B cell (primary cell): ENCODE data around the gene C20orf204. TPM values are rescaled to one million over a fixed set of nuclear protein-coding genes. Genes with fewer than 3 reads are reported as not detected.

Experiments
- ATAC-seq: fragments of 200-7000 bp; cut with Tn5 transposase; one replicate; pipeline ENCODE4 v1.10.0; 2021; ENCODE audit warnings: low read depth, mild to moderate bottlenecking, moderate number of reproducible peaks, moderate library complexity
- CTCF ChIA-PET: fragments of 350-600 bp; sonication (Branson Sonifier 250); formaldehyde crosslinking; loops from one replicate; lab custom pipeline; 2021; ENCODE audit warnings: antibody characterized with exemption, inconsistent platforms; lab: Charles Lee
- POLR2A ChIA-PET: fragments of 350-600 bp; sonication (Branson Sonifier 250); formaldehyde crosslinking; loops from one replicate; lab custom pipeline; 2021; ENCODE audit warnings: antibody characterized with exemption; lab: Charles Lee
- DNase-seq: peaks from one replicate; pipeline ENCODE4 v3.0.0; 2013
- H2AFZ ChIP-seq: 2 replicates; pipeline ENCODE4 v1.6.1; 2012; ENCODE audit warnings: mild to moderate bottlenecking, low read depth, low read length; ENCODE audit not compliant: insufficient read depth, poor library complexity, severe bottlenecking
- H3K27ac ChIP-seq, 2 donors: 1 replicate in 1 of 2; 2 replicates in 1 of 2; pipeline ENCODE4 v1.5.1; 2012 to 2013; ENCODE audit warnings: low read length in 2 of 2, mild to moderate bottlenecking in 2 of 2, moderate library complexity in 1 of 2
- H3K27me3 ChIP-seq, 4 experiments: fragments of 200-600 bp in 1 of 4; sonication (generic) in 1 of 4; replicated peaks in 1 of 4; 1 replicate in 2 of 4; 2 replicates in 2 of 4; pipeline versions ENCODE4 v1.6.1 to v1.7.0; 2013 to 2016; ENCODE audit warnings: low read length in 3 of 4, mild to moderate bottlenecking in 2 of 4, mixed read lengths in 1 of 4, moderate library complexity in 1 of 4; ENCODE audit not compliant: insufficient read depth in 4 of 4, control insufficient read depth in 3 of 4; ENCODE audit errors: control extremely low read depth in 1 of 4
- H3K36me3 ChIP-seq, 2 experiments: replicated peaks in 1 of 2; 1 replicate in 1 of 2; 2 replicates in 1 of 2; pipeline versions ENCODE4 v1.6.1 to v1.7.1; 2013; ENCODE audit warnings: low read length in 1 of 2; ENCODE audit not compliant: insufficient read depth in 2 of 2, control insufficient read depth in 1 of 2; ENCODE audit errors: control extremely low read depth in 1 of 2, extremely low read depth in 1 of 2
- H3K4me1 ChIP-seq, 2 donors: fragments of 200-600 bp in 1 of 2; sonication (generic) in 1 of 2; 1 replicate in 1 of 2; 2 replicates in 1 of 2; pipeline versions ENCODE4 v1.5.1 to v1.6.1; 2013 to 2017; ENCODE audit warnings: low read length in 2 of 2; ENCODE audit not compliant: control insufficient read depth in 2 of 2, insufficient read depth in 2 of 2
- H3K4me2 ChIP-seq: replicated peaks from 2 replicates; pipeline ENCODE3; 2012; ENCODE audit warnings: mild to moderate bottlenecking, low read depth, low read length; ENCODE audit not compliant: poor library complexity, severe bottlenecking
- H3K4me3 ChIP-seq, 5 experiments: fragments of 200-600 bp in 1 of 5; sonication (generic) in 1 of 5; 1 replicate in 3 of 5; 2 replicates in 2 of 5; pipeline versions ENCODE4 v1.5.1 to v1.7.0; 2011 to 2016; ENCODE audit warnings: low read length in 4 of 5, mild to moderate bottlenecking in 4 of 5, low read depth in 2 of 5, control low read depth in 1 of 5, moderate library complexity in 1 of 5; ENCODE audit not compliant: insufficient read depth in 1 of 5; ENCODE audit errors: control extremely low read depth in 1 of 5, extremely low read depth in 1 of 5
- H3K79me2 ChIP-seq: fragments of 200-600 bp; sonication (generic); one replicate; pipeline ENCODE4 v1.6.0; 2016; ENCODE audit warnings: low read length; ENCODE audit not compliant: control insufficient read depth, insufficient read depth
- H3K9ac ChIP-seq: fragments of 200-600 bp; sonication (generic); 2 replicates; pipeline ENCODE4 v1.6.1; 2017; ENCODE audit warnings: mild to moderate bottlenecking, low read length, moderate library complexity
- H3K9me3 ChIP-seq, 3 donors: one replicate each; pipeline versions ENCODE4 v1.6.1 to v1.7.1; 2013; ENCODE audit warnings: low read length in 2 of 3; ENCODE audit not compliant: control insufficient read depth in 2 of 3, insufficient read depth in 1 of 3; ENCODE audit errors: control extremely low read depth in 1 of 3
- H4K20me1 ChIP-seq: 2 replicates; pipeline ENCODE4 v1.6.0; 2012; ENCODE audit warnings: mild to moderate bottlenecking, low read length; ENCODE audit not compliant: insufficient read depth, control insufficient read depth, poor library complexity, severe bottlenecking
- H3K27ac Mint-ChIP-seq: one replicate; pipeline ENCODE4 v1.8.0; 2021; ENCODE audit warnings: mixed read lengths
- H3K27me3 Mint-ChIP-seq: one replicate; pipeline ENCODE4 v1.8.0; 2021; ENCODE audit warnings: mixed read lengths
- H3K4me1 Mint-ChIP-seq: one replicate; pipeline ENCODE4 v1.8.0; 2021; ENCODE audit warnings: mixed read lengths
- H3K4me3 Mint-ChIP-seq: one replicate; pipeline ENCODE4 v1.8.0; 2021; ENCODE audit warnings: mixed read lengths
- H3K9me3 Mint-ChIP-seq: one replicate; pipeline ENCODE4 v1.8.0; 2022; ENCODE audit warnings: mixed read lengths; ENCODE audit not compliant: insufficient read depth
- EZH2 ChIP-seq: IDR thresholded peaks from 2 replicates; pipeline ENCODE4 v1.6.1; 2012; ENCODE audit warnings: borderline replicate concordance, low read depth, mild to moderate bottlenecking, moderate library complexity, low read length; ENCODE audit not compliant: insufficient read depth, poor library complexity, severe bottlenecking
- WGBS: methylation state at CpG from one replicate; pipeline ENCODE4 v1.1.5; 2013; ENCODE audit warnings: missing lambda C conversion rate; ENCODE audit not compliant: insufficient coverage; 5-methylcytosine and 5-hydroxymethylcytosine counted together
- intact Hi-C: fragments of 100-400 bp; cut with micrococcal nuclease; formaldehyde crosslinking; loops from one replicate; pipeline ENCODE4 v1.10.0; 2022
- polyA plus RNA-seq: library from polyadenylated mRNA; depleted of rRNA; stranded (reverse); fragments of >200 nt; gene quantifications from 2 replicates; pipeline ENCODE4 v1.2.3, GENCODE V29; 2012
- total RNA-seq, 2 donors: library from RNA; stranded (reverse); fragments of 120-200 nt in 1 of 2; gene quantifications; 1 replicate in 1 of 2; 2 replicates in 1 of 2; pipeline versions ENCODE4 v1.2.3 to v1.2.4, GENCODE V29; 2013 to 2022
- TF ChIP-seq, protein P1 (sequence below): fragments of 200-600 bp; IDR thresholded peaks from one replicate; pipeline ENCODE4 v1.8.0; 2022; ENCODE audit warnings: antibody characterized with exemption, mild to moderate bottlenecking

C20orf204 gene
- total and polyA plus RNA-seq, 2 donors (not counting 1 experiment from before 2014, with no cell fraction given) = 0.24 to 2.5 TPM

DNA sequence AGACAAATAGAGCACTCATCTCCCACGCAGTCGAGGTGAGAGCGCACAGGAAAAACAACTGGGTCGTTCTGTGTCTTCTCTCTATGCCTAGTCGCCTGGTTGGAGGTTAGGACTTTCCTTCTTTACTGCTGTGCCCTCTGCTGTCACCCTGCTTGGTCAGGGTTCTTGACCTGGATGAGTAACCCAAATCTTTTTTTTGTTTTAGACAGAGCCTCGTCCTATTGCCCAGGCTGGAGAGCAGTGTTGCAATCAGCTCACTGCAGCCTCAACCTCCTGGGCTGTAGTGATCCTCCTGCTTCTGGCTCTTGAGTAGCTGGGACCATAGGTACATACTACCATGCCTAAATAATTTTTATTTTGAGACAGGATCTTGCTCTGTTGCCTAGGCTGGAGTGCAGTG lies 30.6 kb upstream of the C20orf204 start:
- H3K4me3 Mint-ChIP-seq = no peak overlapping the region
- Histone ChIP-seq H3K79me2 (peaks cover 67% of the 10 kb centered on the region), H3K4me3 (no peak overlapping the region), H3K36me3 (peaks cover 3 to 72% of the 10 kb centered on the region in 2 experiments), H2AFZ (no peak overlapping the region), H3K27me3 (no peaks in the 10 kb centered on the region), H3K9me3 (peaks cover 0 to 5% (median 0%) of the 10 kb centered on the region in 3 donors), H3K27ac (no peak overlapping the region), H3K4me2 (no peak overlapping the region), H4K20me1 (peaks cover 72% of the 10 kb centered on the region), H3K4me1 (peaks cover 0 to 6% of the 10 kb centered on the region in 2 donors), H3K9ac (no peak overlapping the region)
- no peaks in the 10 kb centered on the region for H3K9me3 Mint-ChIP-seq
- WGBS = 90% methylated on average over 6 of the region's 6 CpGs
- ATAC-seq (no peak), DNase-seq (no peak)
- POLR2A ChIA-PET = no interaction called here
- CTCF ChIA-PET = no interaction called here
- no peak overlapping the region for H3K27ac Mint-ChIP-seq
- intact Hi-C loops = no loop called here
- no peaks in the 10 kb centered on the region for H3K27me3 Mint-ChIP-seq
- TF ChIP-seq EZH2 = no peak
- TF ChIP-seq, protein P1, sequence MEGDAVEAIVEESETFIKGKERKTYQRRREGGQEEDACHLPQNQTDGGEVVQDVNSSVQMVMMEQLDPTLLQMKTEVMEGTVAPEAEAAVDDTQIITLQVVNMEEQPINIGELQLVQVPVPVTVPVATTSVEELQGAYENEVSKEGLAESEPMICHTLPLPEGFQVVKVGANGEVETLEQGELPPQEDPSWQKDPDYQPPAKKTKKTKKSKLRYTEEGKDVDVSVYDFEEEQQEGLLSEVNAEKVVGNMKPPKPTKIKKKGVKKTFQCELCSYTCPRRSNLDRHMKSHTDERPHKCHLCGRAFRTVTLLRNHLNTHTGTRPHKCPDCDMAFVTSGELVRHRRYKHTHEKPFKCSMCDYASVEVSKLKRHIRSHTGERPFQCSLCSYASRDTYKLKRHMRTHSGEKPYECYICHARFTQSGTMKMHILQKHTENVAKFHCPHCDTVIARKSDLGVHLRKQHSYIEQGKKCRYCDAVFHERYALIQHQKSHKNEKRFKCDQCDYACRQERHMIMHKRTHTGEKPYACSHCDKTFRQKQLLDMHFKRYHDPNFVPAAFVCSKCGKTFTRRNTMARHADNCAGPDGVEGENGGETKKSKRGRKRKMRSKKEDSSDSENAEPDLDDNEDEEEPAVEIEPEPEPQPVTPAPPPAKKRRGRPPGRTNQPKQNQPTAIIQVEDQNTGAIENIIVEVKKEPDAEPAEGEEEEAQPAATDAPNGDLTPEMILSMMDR = no peak
- peaks cover 6% of the 10 kb centered on the region for H3K4me1 Mint-ChIP-seq

DNA sequence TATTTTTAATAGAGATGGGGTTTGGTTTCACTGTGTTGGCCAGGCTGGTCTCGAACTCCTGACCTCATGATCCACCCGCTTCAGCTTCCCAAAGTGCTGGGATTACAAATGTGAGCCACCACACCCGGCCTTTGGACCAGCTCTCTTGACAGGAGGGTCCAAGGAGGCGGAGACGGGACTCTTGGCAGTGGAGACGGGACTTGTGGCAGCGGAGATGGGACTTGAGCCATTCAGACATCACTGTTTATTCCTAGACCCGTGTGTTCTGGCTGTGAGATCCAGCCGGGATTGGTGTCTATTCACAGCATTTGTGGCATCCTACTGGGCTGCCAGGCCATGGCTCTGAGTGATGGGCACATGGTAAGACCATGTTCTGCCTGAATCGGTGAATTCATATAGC lies 29.5 kb upstream of the C20orf204 start:
- no peak overlapping the region for H3K4me3 Mint-ChIP-seq
- POLR2A ChIA-PET = no interaction called here
- peaks cover 3 to 73% of the 10 kb centered on the region in 2 experiments for H3K36me3 ChIP-seq
- no peak overlapping the region for H2AFZ ChIP-seq
- no peaks in the 10 kb centered on the region for H3K27me3 ChIP-seq
- H3K9me3 Mint-ChIP-seq = no peaks in the 10 kb centered on the region
- no peak overlapping the region for H3K4me2 ChIP-seq
- H3K4me3 ChIP-seq = no peak overlapping the region
- no peak overlapping the region for H3K27ac Mint-ChIP-seq
- ATAC-seq (no peak), DNase-seq (no peak)
- H3K27ac ChIP-seq = no peak overlapping the region
- no peak overlapping the region for H3K9ac ChIP-seq
- WGBS = 99% methylated on average over 10 of the region's 10 CpGs
- TF ChIP-seq, protein P1 = no peak
- intact Hi-C loops = no loop called here
- CTCF ChIA-PET = no interaction called here
- H3K9me3 ChIP-seq = peaks cover 0 to 12% (median 0%) of the 10 kb centered on the region in 3 donors
- peaks cover 0 to 6% of the 10 kb centered on the region in 2 donors for H3K4me1 ChIP-seq
- H3K4me1 Mint-ChIP-seq = peaks cover 6% of the 10 kb centered on the region
- H3K27me3 Mint-ChIP-seq = no peaks in the 10 kb centered on the region
- H3K79me2 ChIP-seq = peaks cover 59% of the 10 kb centered on the region
- peaks cover 73% of the 10 kb centered on the region for H4K20me1 ChIP-seq
